ENCODE results near the gene PHF2.
A peak's percentile ranks its signal among the peaks of the same experiment; 100 is the strongest.

PHF2 gene

GRCh38 chr9:93597142-93597706 is 20.8 kb downstream of the PHF2 start:
- Mint-ChIP-seq H3K4me1 (peaks cover 47% of the 10 kb centered on the region), H3K27ac (no peak overlapping the region), H3K4me3 (no peak overlapping the region), H3K9me3 (no peaks in the 10 kb centered on the region), H3K36me3 (ENCODE audit: low read depth) (no peaks in the 10 kb centered on the region), H3K27me3 (no peaks in the 10 kb centered on the region)
- ATAC-seq (no peak), DNase-seq (no peak)

- H3K36me3 Mint-ChIP-seq (ENCODE audit: low read depth), result peaks cover 1% of the 10 kb centered on the region
- no peak overlapping the region for H3K4me3 Mint-ChIP-seq
- DNase-seq (no peak), ATAC-seq (no peak)
- no peak overlapping the region for H3K27ac Mint-ChIP-seq
- H3K9me3 Mint-ChIP-seq, result no peaks in the 10 kb centered on the region
- H3K27me3 Mint-ChIP-seq, result no peaks in the 10 kb centered on the region
- peaks cover 47% of the 10 kb centered on the region for H3K4me1 Mint-ChIP-seq
Measured at GRCh38 chr9:93597871-93598646, 21.7 kb downstream of the PHF2 start.

- no peak for ATAC-seq
- no peak overlapping the region for H3K4me3 Mint-ChIP-seq
Measured at GRCh38 chr9:93598647-93599241, 22.4 kb downstream of the PHF2 start.

GRCh38 chr9:93599571-93600403 is 23.4 kb downstream of the PHF2 start:
- Mint-ChIP-seq H3K9me3 (peaks cover 3% of the 10 kb centered on the region), H3K27ac (no peak overlapping the region), H3K4me3 (no peak overlapping the region), H3K4me1 (peaks cover 47% of the 10 kb centered on the region), H3K27me3 (no peaks in the 10 kb centered on the region), H3K36me3 (ENCODE audit: low read depth) (peaks cover 5% of the 10 kb centered on the region)
- no peak for DNase-seq
- no peak for ATAC-seq

More at GRCh38 chr9:93598647-93599241, 22.4 kb downstream of the PHF2 start:
- Mint-ChIP-seq H3K36me3 (ENCODE audit: low read depth) (peaks cover 1% of the 10 kb centered on the region), H3K27me3 (no peaks in the 10 kb centered on the region), H3K27ac (no peak overlapping the region), H3K9me3 (no peaks in the 10 kb centered on the region), H3K4me1 (peaks cover 47% of the 10 kb centered on the region)
- DNase-seq, result no peak

GRCh38 chr9:93600504-93600903 is 24.1 kb downstream of the PHF2 start:
- Mint-ChIP-seq H3K4me1 (peaks cover 47% of the 10 kb centered on the region), H3K27me3 (no peaks in the 10 kb centered on the region), H3K9me3 (peaks cover 8% of the 10 kb centered on the region), H3K4me3 (no peak overlapping the region), H3K27ac (no peak overlapping the region), H3K36me3 (ENCODE audit: low read depth) (peaks cover 8% of the 10 kb centered on the region)
- DNase-seq (no peak), ATAC-seq (no peak)

GRCh38 chr9:93601063-93601462 is 24.7 kb downstream of the PHF2 start:
- H3K27ac Mint-ChIP-seq, result no peak overlapping the region
- H3K36me3 Mint-ChIP-seq (ENCODE audit: low read depth), result peaks cover 8% of the 10 kb centered on the region
- H3K9me3 Mint-ChIP-seq, result peaks cover 10% of the 10 kb centered on the region
- no peaks in the 10 kb centered on the region for H3K27me3 Mint-ChIP-seq
- DNase-seq, result no peak
- no peak overlapping the region for H3K4me3 Mint-ChIP-seq
- H3K4me1 Mint-ChIP-seq, result peaks cover 45% of the 10 kb centered on the region
- no peak for ATAC-seq

- Mint-ChIP-seq H3K27ac (no peak overlapping the region), H3K4me1 (peaks cover 44% of the 10 kb centered on the region), H3K36me3 (ENCODE audit: low read depth) (peaks cover 14% of the 10 kb centered on the region), H3K9me3 (peaks cover 15% of the 10 kb centered on the region), H3K4me3 (no peak overlapping the region), H3K27me3 (no peaks in the 10 kb centered on the region)
- no peak for ATAC-seq
- no peak for DNase-seq
Measured at GRCh38 chr9:93601666-93602065, 25.3 kb downstream of the PHF2 start.

- peaks cover 18% of the 10 kb centered on the region for H3K36me3 Mint-ChIP-seq (ENCODE audit: low read depth)
- DNase-seq (no peak), ATAC-seq (no peak)
- peaks cover 23% of the 10 kb centered on the region for H3K9me3 Mint-ChIP-seq
- no peak overlapping the region for H3K27ac Mint-ChIP-seq
- no peak overlapping the region for H3K4me3 Mint-ChIP-seq
- no peaks in the 10 kb centered on the region for H3K27me3 Mint-ChIP-seq
- peaks cover 36% of the 10 kb centered on the region for H3K4me1 Mint-ChIP-seq
Measured at GRCh38 chr9:93603011-93603410, 26.6 kb downstream of the PHF2 start.

GRCh38 chr9:93603906-93604326 is 27.5 kb downstream of the PHF2 start:
- Mint-ChIP-seq H3K27ac (no peak overlapping the region), H3K27me3 (no peaks in the 10 kb centered on the region), H3K4me3 (no peak overlapping the region), H3K36me3 (ENCODE audit: low read depth) (peaks cover 21% of the 10 kb centered on the region), H3K4me1 (peaks cover 28% of the 10 kb centered on the region), H3K9me3 (peaks cover 24% of the 10 kb centered on the region)
- DNase-seq (no peak), ATAC-seq (no peak)

GRCh38 chr9:93606187-93606586 is 29.8 kb downstream of the PHF2 start:
- H3K27me3 Mint-ChIP-seq, result no peaks in the 10 kb centered on the region
- peaks cover 5% of the 10 kb centered on the region for H3K4me1 Mint-ChIP-seq
- DNase-seq, result no peak
- H3K4me3 Mint-ChIP-seq, result no peak overlapping the region
- H3K27ac Mint-ChIP-seq, result no peak overlapping the region
- peaks cover 32% of the 10 kb centered on the region for H3K36me3 Mint-ChIP-seq (ENCODE audit: low read depth)
- H3K9me3 Mint-ChIP-seq, result peaks cover 37% of the 10 kb centered on the region
- no peak for ATAC-seq

- Mint-ChIP-seq H3K4me1 (peaks cover 22% of the 10 kb centered on the region), H3K27me3 (no peaks in the 10 kb centered on the region), H3K27ac (no peak overlapping the region), H3K36me3 (ENCODE audit: low read depth) (peaks cover 26% of the 10 kb centered on the region), H3K9me3 (peaks cover 32% of the 10 kb centered on the region), H3K4me3 (no peak overlapping the region)
- no peak for ATAC-seq
- DNase-seq, result no peak
Measured at GRCh38 chr9:93610206-93610605, 33.8 kb downstream of the PHF2 start.

GRCh38 chr9:93612052-93612795 is 35.8 kb downstream of the PHF2 start:
- peak; percentile 59 for ATAC-seq
- H3K27ac Mint-ChIP-seq, result peak overlapping the region; percentile 50
- DNase-seq, result no peak
- peaks cover 15% of the 10 kb centered on the region for H3K36me3 Mint-ChIP-seq (ENCODE audit: low read depth)
- no peaks in the 10 kb centered on the region for H3K27me3 Mint-ChIP-seq
- H3K4me3 Mint-ChIP-seq, result no peak overlapping the region
- H3K9me3 Mint-ChIP-seq, result peaks cover 19% of the 10 kb centered on the region
- peaks cover 19% of the 10 kb centered on the region for H3K4me1 Mint-ChIP-seq

GRCh38 chr9:93612796-93613154 is 36.4 kb downstream of the PHF2 start:
- Mint-ChIP-seq H3K9me3 (peaks cover 16% of the 10 kb centered on the region), H3K36me3 (ENCODE audit: low read depth) (peaks cover 15% of the 10 kb centered on the region), H3K27me3 (no peaks in the 10 kb centered on the region), H3K27ac (peak overlapping the region; percentile 50), H3K4me3 (no peak overlapping the region), H3K4me1 (peaks cover 19% of the 10 kb centered on the region)
- peak; percentile 18 for DNase-seq
- peak; percentile 86 for ATAC-seq

- peaks cover 15% of the 10 kb centered on the region for H3K36me3 Mint-ChIP-seq (ENCODE audit: low read depth)
- peaks cover 23% of the 10 kb centered on the region for H3K4me1 Mint-ChIP-seq
- H3K9me3 Mint-ChIP-seq, result peaks cover 14% of the 10 kb centered on the region
- no peak overlapping the region for H3K4me3 Mint-ChIP-seq
- peak overlapping the region; percentile 50 for H3K27ac Mint-ChIP-seq
- ATAC-seq (no peak), DNase-seq (no peak)
- no peaks in the 10 kb centered on the region for H3K27me3 Mint-ChIP-seq
Measured at GRCh38 chr9:93613174-93613573, 36.8 kb downstream of the PHF2 start.
